NCI-H1417 (cell line): ENCODE data around the gene NLGN2.

Experiments used
- DNase-seq, 3 experiments: peaks; one replicate each; lab custom pipeline; 2025; lab: John Stamatoyannopoulos, UW

NLGN2 gene

DNA sequence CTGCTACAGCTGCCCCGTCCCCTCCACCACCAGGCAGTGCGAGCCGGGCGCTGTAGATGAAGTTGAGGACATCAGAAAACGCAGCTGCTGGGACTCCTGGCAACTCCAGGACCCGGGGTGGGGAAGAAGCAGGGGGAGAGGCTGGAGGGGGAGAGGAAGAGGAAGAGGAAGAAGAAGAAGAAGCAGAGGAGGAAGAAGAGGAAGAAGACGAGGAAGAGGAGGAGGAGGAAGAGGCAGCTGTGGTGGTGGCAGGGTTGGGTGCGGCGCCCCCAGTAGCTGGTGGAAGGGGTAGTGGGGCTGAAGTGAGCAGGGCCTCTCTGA lies 58.6 kb downstream of the NLGN2 start:
- DNase-seq = no peak

GRCh38 chr17:7466639-7467341 lies 59.1 kb downstream of the NLGN2 start:
- DNase-seq = no peak

DNA sequence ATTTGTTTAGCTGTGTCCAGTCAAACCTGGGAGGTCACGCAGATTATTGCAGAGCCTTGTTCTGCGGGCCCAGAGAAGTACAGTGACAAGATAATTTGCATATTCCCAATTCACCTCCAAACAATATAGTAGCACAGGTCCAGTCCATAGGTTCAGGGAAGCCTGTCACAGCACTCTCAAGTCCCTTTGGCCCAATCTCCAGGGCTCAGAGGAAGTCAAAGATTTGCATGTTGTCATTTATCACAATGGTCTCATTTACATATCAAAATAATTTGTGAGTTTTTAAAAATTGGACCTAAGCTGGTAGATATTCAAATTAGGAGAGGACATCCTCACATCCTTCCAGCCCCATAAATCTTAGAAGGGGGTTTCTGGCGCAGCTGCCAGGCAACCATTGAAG lies 59.9 kb downstream of the NLGN2 start:
- DNase-seq = no peak

GRCh38 chr17:7468290-7468689 lies 60.6 kb downstream of the NLGN2 start:
- no peak for DNase-seq

- DNase-seq = no peak
Measured at GRCh38 chr17:7468804-7469389, 61.3 kb downstream of the NLGN2 start.
